Stimulated activated CD8-positive, alpha-beta memory T cell treated with anti-CD3 and anti-CD28 coated beads, Interleukin-7, amount 100 ng/mL, for 48 hours (primary cell): Measurements from ENCODE around the gene FZD10.

Experiments
- DNase-seq, 2 donors: peaks; one replicate each; pipeline ENCODE4 v3.0.0-alpha.2; 2020; ENCODE audit warnings: low read depth in 1 of 2; ENCODE audit errors: extremely low read depth in 1 of 2

FZD10 gene

GRCh38 chr12:130153803-130154202 lies 8.5 kb upstream of the FZD10 start:
- DNase-seq: no peak

DNA sequence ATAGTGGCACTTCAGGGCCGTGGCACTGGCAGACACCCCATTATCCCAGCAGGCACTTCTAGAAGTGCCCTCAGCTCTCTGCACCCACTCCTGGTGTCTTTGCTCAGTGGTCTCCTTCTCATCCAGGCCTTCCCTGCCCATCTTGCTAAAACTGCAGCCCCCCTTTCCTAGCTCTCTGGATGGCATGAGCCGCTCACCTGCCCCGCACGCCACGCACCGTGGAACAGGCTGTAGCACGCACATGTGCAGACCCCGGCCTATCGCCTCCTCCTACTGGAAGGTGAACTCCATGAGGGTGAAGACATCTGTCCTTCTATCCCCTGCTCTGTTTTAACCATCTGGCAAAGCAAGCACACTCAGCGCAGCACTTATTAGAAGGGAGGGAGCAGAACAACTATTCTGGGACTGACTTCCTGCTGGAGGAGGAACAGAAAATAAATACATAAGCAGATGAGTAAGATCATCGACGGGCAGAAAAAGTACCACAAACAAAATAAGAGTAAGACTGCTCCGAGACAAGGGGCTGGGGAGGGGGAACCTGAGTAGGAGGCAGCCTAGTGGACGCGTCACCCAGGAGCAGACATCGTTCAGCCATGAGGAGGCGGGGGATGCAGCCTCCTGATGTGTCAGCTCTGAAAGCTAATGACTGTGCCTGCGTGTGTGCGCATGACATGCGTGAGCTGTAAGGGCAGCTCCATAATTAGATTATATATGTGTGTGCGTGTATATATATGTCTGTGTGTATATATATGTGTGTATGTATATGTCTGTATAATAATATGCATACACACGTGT lies 7.8 kb upstream of the FZD10 start:
- DNase-seq: no peak

- no peak for DNase-seq
Observed at GRCh38 chr12:130155416-130156073, 6.7 kb upstream of the FZD10 start.

DNA sequence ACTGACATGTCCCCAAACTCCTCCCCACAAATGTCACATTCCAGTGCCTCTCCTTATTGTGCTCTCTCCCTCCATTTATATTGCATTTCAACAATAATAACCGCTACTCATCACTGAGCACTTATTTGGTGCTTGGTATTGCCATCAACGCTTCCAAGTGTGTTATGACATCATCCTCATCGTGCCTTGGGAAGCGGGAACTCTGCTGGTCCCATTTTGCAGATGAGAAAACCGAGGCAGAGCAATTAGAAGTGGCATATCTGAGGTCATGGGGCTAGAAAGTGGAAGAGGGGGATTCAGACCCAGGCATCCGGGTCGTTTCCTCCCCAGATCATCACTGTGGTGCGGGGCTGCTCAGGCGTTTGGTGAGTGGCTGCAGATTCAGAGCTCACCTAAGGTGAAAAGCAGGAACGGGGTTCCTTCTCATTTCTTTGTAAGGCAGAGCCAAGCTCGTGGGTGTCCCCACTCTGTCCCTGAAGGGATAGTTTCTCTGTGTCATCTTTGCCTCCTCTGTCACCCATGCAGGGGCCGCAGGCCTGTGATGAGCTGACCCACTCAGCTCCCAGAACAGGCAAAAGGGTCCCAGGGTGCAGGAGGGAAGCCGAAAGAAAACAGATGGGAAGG lies 5.5 kb upstream of the FZD10 start:
- no peak for DNase-seq

- DNase-seq: no peak
Observed at GRCh38 chr12:130157998-130158753, 4.1 kb upstream of the FZD10 start.

GRCh38 chr12:130158754-130159059 lies 3.6 kb upstream of the FZD10 start:
- DNase-seq: no peak

- no peak for DNase-seq
Observed at GRCh38 chr12:130160306-130160705, 2.0 kb upstream of the FZD10 start.

- DNase-seq: no peak
Observed at GRCh38 chr12:130160711-130161231, 1.5 kb upstream of the FZD10 start.

DNA sequence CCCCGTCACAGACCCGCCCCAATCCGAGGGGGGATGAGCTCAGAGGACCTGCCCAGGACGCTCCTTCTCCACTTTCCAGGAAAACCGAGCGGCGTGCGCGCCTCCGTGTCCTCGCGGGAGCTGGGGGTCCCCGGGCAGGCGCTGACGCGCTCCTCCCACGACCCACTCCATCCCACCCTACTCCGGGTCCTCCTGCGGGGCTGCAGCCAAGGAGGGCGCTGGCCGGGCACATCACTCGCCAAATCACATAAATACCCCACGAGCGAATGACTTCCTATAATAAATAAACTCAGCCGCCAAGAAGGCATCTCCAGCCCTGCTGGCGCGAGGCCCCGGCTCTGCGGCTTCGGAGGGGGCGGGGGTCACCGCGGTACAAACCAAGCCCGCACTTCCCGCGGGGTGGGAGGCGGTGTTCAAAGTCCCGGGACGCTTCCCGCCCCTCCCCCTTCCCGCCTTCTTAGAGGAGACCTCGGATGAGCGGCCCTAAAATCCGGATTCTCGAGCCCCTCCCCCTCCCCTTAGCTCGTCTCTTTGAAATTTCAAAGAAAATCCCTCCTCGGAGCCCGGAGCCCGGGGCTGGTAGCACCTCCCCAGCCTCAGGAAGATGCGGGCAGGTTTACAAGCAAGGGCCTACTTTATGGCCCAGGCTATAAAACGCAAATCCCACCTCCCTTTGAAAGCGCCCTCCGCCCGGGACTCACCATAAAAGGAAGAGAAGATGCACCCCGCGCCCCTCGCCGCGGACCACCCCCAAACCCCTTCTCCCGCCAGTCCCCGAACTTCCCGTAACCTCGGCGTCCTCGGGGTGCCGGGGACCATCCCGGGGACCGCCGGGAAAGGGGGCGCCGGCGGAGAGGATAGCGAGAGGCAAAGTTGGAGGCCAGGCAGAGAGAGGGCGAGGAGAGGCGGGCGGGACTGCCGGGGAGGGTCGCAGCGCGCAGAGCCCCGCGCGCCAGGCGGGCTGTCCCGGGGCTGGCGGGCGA lies 712 bp upstream of the FZD10 start:
- DNase-seq: no peak

- DNase-seq: no peak
Observed at GRCh38 chr12:130162745-130163460, 639 bp downstream of the FZD10 start.

GRCh38 chr12:130163461-130164215 lies 1.4 kb downstream of the FZD10 start:
- no peak for DNase-seq

GRCh38 chr12:130164216-130164542 lies 1.9 kb downstream of the FZD10 start:
- DNase-seq: no peak

GRCh38 chr12:130164936-130165335 lies 2.7 kb downstream of the FZD10 start:
- DNase-seq: no peak

DNA sequence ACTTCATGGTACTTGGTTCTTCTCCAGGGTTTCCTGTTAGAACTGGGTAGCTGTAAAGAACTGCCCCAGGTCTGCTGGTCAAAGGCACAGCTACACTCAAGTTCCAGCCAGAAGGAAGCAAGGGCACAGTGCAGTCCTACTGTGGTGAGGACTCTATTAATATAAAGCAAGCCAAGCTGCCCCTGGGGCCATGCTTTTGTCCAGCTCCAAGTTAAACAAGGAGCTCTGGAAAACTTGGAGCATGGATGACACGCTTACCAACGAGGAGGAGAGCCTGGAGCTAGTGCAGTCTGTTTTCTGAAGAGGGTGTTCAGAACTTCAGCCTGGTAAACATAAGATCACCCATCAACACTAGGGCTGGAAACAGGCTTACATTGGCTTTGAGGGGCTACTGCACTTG lies 4.0 kb downstream of the FZD10 start:
- DNase-seq: no peak

DNA sequence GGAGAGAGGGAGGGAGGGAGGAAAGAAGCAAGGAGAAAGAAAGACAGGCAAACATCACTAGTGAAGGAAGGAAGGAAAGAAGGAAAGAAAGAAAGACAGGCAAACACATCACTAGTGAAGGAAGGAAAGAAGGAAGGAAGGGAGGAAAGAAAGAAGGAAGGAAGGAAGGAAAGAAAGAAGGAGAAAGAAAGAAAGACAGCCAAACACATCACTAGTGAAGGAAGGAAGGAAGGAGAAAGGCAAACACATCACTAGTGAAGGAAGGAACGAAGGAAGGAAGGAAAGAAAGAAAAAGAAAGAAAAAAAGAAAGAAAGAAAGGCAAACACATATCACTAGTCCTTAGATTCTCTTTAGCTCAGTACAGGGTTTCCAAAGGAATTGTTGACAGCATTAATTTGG lies 5.3 kb downstream of the FZD10 start:
- no peak for DNase-seq

DNA sequence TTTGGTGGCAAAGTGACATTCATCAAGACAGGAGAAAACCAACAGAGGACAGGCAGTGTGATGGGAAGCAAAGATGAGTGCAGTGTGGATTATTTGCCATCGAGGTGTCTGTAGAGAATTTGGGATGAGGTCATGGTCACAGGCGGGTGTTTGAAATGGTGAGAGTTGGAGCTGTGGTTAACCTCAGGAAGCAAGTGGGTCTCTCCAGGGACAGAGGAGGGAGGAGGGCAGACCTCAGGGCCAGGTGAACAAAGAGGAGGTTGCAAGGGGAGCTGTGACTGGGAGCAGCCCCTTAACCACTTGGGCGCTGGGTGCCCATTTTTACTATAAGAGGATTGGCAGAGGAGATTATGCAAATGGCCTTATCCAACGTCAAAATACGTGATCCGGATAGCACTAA lies 7.0 kb downstream of the FZD10 start:
- DNase-seq: no peak

DNA sequence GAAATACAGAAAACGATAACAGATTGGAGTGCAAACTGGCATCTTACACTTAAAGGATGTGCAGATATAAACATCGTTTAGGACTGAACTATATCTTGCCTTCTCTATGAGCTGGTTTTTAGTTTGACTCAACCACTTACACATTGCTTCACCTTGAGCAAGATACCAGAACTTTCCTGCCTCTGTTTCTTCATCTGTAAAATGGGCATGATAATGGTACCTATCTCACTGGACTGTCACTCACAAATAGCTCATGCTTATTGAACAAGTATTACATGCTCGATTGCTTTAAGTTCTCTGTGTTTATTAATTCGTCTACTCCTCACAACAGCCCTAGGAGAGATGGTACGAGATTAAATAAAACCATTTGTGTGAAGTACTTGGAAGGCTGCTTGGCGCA lies 7.7 kb downstream of the FZD10 start:
- DNase-seq: no peak

DNA sequence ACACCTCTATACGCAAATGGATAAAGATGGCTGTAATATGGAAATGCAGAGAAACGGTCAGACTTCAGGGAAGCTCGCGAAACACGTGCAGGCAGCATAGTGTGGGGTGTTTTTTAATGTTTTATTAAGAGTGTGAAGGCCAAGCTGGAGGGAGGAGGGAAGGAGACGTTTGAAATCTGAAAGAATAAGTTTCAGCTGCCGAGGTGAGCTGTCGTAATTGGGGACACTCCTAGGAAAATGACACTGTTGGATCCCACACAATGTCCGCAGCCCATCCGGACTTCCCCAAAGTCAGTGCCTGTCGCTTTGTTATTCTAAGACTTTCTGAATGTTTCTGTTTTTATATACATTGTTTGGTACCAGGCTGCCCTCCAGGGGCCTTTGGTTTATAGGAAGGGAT lies 8.3 kb downstream of the FZD10 start:
- no peak for DNase-seq

DNA sequence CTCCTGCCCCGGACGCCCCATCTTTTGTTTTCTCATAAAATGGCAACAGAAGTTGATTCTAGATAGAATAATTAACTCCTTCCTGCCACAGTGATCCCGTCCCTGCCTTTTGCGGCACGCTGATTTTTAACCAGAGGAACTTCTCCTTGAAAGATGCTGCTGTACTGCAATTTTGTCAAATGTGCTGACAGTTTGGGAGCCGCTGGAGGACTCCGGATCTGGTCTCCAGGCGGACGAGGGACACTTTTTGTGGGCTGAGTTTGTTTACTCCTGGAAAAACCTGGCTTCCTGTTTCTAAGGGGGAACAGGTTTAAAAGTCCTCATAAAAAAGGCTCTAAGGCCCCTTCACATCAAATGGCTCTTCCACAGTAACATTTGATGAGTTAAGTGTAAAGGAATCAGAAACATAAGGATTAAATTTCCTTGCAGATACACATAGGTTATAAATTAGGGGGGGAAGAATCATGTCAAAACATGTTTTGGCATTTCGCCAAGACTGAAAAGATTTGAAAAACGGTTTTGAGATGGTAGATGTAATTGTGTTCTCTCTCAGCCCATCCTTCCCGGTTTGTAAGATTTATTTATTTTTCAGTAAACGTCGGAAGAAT lies 15.5 kb downstream of the FZD10 start:
- DNase-seq: no peak
